Measurements from ENCODE around the gene OSGEP. TPM values are rescaled to one million over a fixed set of nuclear protein-coding genes. Genes with fewer than 3 reads are reported as not detected.

The OSGEP gene
- total RNA-seq, 4 donors from 2014 or later: 58.3 to 112 (median 102) TPM

- H3K4me3 ChIP-seq: peak overlapping the region; percentile 73 to 88 (median 82)
- no peaks in the 10 kb centered on the region for H3K9me3 ChIP-seq
- TF ChIP-seq, protein P1, sequence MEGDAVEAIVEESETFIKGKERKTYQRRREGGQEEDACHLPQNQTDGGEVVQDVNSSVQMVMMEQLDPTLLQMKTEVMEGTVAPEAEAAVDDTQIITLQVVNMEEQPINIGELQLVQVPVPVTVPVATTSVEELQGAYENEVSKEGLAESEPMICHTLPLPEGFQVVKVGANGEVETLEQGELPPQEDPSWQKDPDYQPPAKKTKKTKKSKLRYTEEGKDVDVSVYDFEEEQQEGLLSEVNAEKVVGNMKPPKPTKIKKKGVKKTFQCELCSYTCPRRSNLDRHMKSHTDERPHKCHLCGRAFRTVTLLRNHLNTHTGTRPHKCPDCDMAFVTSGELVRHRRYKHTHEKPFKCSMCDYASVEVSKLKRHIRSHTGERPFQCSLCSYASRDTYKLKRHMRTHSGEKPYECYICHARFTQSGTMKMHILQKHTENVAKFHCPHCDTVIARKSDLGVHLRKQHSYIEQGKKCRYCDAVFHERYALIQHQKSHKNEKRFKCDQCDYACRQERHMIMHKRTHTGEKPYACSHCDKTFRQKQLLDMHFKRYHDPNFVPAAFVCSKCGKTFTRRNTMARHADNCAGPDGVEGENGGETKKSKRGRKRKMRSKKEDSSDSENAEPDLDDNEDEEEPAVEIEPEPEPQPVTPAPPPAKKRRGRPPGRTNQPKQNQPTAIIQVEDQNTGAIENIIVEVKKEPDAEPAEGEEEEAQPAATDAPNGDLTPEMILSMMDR (IDR thresholded peaks at IDR 0.05): no peak
- TF ChIP-seq POLR2A (IDR thresholded peaks at IDR 0.05): peak in 1 of 2 donors; percentile 14
- H3K36me3 ChIP-seq: peaks cover 0 to 27% (median 0%) of the 10 kb centered on the region in 3 donors
- H3K27ac ChIP-seq: peak overlapping the region; percentile 83 to 96 (median 92)
- H3K4me1 ChIP-seq: peaks cover 0 to 12% (median 6%) of the 10 kb centered on the region in 4 donors
- peak; percentile 61 to 71 (median 63) for DNase-seq
- no peaks in the 10 kb centered on the region for H3K27me3 ChIP-seq
Measured at GRCh38 chr14:20469890-20470602, 15.4 kb upstream of the OSGEP start.

DNA sequence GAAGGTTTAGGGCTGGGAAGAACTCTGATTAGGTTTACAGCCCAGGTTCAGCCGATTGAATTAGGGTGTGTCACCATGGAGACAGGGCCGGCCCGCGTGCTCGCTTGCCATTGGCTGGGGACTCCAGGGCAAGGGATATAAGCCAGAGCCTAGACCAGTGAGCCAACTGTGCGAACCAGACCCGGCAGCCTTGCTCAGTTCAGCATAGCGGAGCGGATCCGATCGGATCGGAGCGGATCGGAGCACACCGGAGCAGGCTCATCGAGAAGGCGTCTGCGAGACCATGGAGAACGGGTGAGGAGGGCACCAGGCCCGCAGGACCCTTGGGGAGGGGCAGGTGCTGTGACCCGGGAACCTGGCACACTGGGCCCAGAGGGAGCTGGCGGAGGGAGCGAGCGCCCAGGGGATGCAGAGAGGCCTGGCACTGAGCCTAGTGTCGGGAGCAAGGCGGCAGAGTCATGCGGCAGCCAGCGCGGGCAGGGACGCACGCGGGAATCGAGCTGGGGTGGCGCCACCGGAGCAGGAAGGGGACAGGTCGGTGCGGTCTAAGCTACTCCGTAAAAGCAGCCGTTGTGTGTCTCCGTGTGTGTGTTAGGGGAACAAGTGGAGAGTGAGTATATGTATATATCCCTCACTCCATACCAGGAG lies 14.8 kb upstream of the OSGEP start, which contains the start of gene PNP:
TSS of gene PNP (plus strand) at position 165 of the 648 bp plus-strand sequence. CDS start at position 284, 119 bp downstream.
- TF ChIP-seq, protein P1 (IDR thresholded peaks at IDR 0.05): no peak
- peak; percentile 99 to 100 for TF ChIP-seq POLR2A (IDR thresholded peaks at IDR 0.05)
- Histone ChIP-seq H3K9me3 (no peaks in the 10 kb centered on the region), H3K27ac (peak within 1 kb of the TSS; percentile 83 to 96 (median 92)), H3K27me3 (no peaks in the 10 kb centered on the region), H3K4me1 (peaks cover 0 to 12% (median 6%) of the 10 kb centered on the region in 4 donors), H3K36me3 (peaks cover 0 to 20% (median 0%) of the 10 kb centered on the region in 3 donors), H3K4me3 (peak within 1 kb of the TSS; percentile 73 to 88 (median 82))
- peak; percentile 92 to 97 (median 95) for DNase-seq

DNA sequence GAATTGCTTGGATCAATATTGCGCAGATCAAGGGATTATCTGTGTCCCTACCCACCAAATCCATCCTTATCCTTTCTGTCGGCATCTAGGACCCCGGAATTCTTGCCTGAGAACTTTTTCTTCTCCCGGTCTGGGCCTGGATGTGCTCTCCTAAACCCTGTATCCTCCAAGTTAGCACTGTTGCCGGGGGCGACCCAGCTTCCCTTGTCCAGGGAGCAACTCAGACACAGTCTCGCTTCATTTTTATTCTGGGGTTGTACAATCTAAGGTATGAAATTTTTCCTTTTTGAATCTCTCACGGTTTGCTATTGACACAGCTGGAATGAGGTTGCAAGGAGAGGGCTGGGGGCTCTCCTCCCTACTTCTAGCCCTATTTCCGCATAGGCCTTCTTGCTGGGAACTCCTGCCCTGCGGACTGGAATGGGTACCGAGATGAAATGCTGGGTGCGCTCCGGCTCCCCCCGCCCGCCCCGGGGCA lies 14.2 kb upstream of the OSGEP start:
- TF ChIP-seq, protein P1 (IDR thresholded peaks at IDR 0.05): no peak
- no peak for TF ChIP-seq POLR2A (IDR thresholded peaks at IDR 0.05)
- H3K27ac ChIP-seq: peak overlapping the region; percentile 83 to 96 (median 92)
- DNase-seq: no peak
- H3K36me3 ChIP-seq: peaks cover 0 to 15% (median 0%) of the 10 kb centered on the region in 3 donors
- peaks cover 0 to 12% (median 6%) of the 10 kb centered on the region in 4 donors for H3K4me1 ChIP-seq
- no peaks in the 10 kb centered on the region for H3K27me3 ChIP-seq
- no peaks in the 10 kb centered on the region for H3K9me3 ChIP-seq
- peak overlapping the region; percentile 73 to 88 (median 82) for H3K4me3 ChIP-seq

DNA sequence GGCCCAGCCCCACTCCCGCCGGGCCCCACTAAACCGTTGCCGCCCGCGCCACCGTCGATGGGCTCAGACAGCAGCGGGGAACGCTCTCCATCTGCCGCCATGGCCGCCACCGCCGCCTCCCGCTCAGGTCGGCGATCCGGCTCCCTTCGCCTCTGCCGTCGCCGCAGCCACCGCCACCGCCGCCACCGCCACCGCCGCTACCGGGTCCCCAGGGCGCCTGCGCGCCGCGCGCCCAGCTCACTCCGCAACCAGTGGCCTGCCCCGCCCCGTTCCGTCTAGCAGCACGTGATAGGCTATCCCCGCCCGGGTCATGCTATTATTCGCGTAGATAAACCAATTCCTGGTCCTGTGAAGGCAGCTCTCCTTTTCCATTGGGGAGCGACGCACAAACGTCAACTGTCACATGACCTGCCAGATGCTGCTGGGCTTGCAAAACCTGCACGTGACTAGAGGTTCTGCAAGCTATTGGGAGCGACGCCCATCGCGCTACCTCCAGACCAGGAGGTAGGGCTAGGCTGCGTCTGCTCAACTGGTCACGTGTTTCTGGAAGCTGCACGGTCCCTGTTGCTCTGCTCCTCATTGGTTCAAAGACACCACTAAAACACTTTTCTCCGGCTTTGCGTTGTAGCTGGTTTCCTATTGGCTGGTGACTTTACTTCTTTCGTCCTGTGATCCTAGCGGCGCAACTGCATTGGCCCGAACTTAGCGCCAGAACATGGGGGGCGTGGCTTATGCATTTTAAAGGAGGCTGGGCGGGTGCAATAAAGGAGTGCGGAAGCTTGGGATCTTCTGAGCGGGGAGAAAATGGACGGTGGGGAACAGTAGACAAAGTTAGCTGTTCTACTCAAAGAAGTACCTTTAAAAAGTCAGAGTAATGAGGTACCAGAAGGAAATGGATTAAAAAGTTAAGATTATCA lies 6.9 kb upstream of the OSGEP start, which contains the start of gene PIP4P1:
TSS of gene PIP4P1 (minus strand) at position 210 of the 917 bp plus-strand sequence. CDS start at position 101, 109 bp downstream.
- Histone ChIP-seq H3K36me3 (peaks cover 0 to 30% (median 0%) of the 10 kb centered on the region in 3 donors), H3K27ac (peak within 1 kb of the TSS; percentile 97 to 99 (median 99)), H3K27me3 (no peaks in the 10 kb centered on the region), H3K9me3 (no peaks in the 10 kb centered on the region), H3K4me1 (peaks cover 0 to 35% (median 8%) of the 10 kb centered on the region in 4 donors), H3K4me3 (peak within 1 kb of the TSS; percentile 75 to 88 (median 84))
- TF ChIP-seq, protein P1 (IDR thresholded peaks at IDR 0.05): peak in 1 of 6 experiments; percentile 4
- peak; percentile 89 to 92 for TF ChIP-seq POLR2A (IDR thresholded peaks at IDR 0.05)
- DNase-seq: peak; percentile 98 to 99 (median 99)
